Esophagus squamous epithelium (tissue), 5 donors: Measurements from ENCODE around the gene PFDN2. TPM values are rescaled to one million over a fixed set of nuclear protein-coding genes. Genes with fewer than 3 reads are reported as not detected.

ENCODE experiments used
- DNase-seq: peaks from one replicate; lab custom pipeline; 2025; lab: John Stamatoyannopoulos, UW
- H3K27ac ChIP-seq, 4 donors: fragments of 200-600 bp; sonication (generic); one replicate each; pipeline ENCODE4 v1.5.1; 2016 to 2019; ENCODE audit warnings: mild to moderate bottlenecking in 1 of 4
- H3K27me3 ChIP-seq, 4 donors: fragments of 200-600 bp; sonication (generic); 1 replicate in 3 of 4; 2 replicates in 1 of 4; pipeline versions ENCODE4 v1.5.1 to v1.6.0; 2017 to 2021; ENCODE audit warnings: antibody characterized with exemption in 1 of 4
- H3K36me3 ChIP-seq, 3 donors: fragments of 200-600 bp; sonication (generic); one replicate each; pipeline ENCODE4 v1.5.1; 2016 to 2019
- H3K4me1 ChIP-seq, 3 donors: fragments of 200-600 bp; sonication (generic); one replicate each; pipeline ENCODE4 v1.5.1; 2017 to 2019
- H3K4me3 ChIP-seq, 4 donors: fragments of 200-600 bp; sonication (generic); 1 replicate in 3 of 4; 2 replicates in 1 of 4; pipeline ENCODE4 v1.5.1; 2016 to 2019; ENCODE audit warnings: mild to moderate bottlenecking in 2 of 4, moderate library complexity in 1 of 4
- H3K9me3 ChIP-seq, 3 donors: fragments of 200-600 bp; sonication (generic); one replicate each; pipeline ENCODE4 v1.5.1; 2016 to 2019
- CTCF ChIP-seq, 6 experiments: fragments of 450-650 bp in 4 of 6; fragments of 200-600 bp in 2 of 6; sonication (generic) in 2 of 6; IDR thresholded peaks; one replicate each; pipeline ENCODE4 v1.5.1; 2016 to 2019; ENCODE audit warnings: antibody characterized with exemption in 6 of 6, mild to moderate bottlenecking in 4 of 6, moderate library complexity in 4 of 6
- POLR2A ChIP-seq, 4 donors: fragments of 450-650 bp; IDR thresholded peaks; one replicate each; pipeline ENCODE4 v1.6.1; 2017; ENCODE audit warnings: antibody characterized with exemption in 4 of 4, mild to moderate bottlenecking in 4 of 4, moderate library complexity in 3 of 4
- WGBS, 2 donors: methylation state at CpG; one replicate each; pipeline ENCODE4 v1.1.5; 2018; 5-methylcytosine and 5-hydroxymethylcytosine counted together
- intact Hi-C: fragments of 100-400 bp; cut with DNase I; formaldehyde crosslinking; loops from one replicate; pipeline ENCODE4 v1.15.0; 2022
- total RNA-seq, 4 donors: library from RNA; depleted of rRNA; stranded (reverse); fragments of >200 nt; gene quantifications; one replicate each; pipeline ENCODE4 v1.1.0, GENCODE V29; 2016
- donor health status: DM: yes; HTN: yes; CAD: no.

Gene PFDN2
- 10 to 100 TPM; 27.0 to 59.2 (median 45.3) TPM for total RNA-seq

- intact Hi-C loops, result no loop called here
- TF ChIP-seq POLR2A (IDR thresholded peaks at IDR 0.05) (peak in 3 of 4 donors; percentile 75 to 94 (median 86)), CTCF (IDR thresholded peaks at IDR 0.05) (peak in 2 of 6 experiments; percentile 8 to 14)
- H3K4me1 ChIP-seq, result peaks cover 27 to 70% (median 38%) of the 10 kb centered on the region in 3 donors
- H3K27ac ChIP-seq, result peak within 1 kb of the TSS; percentile 93 to 98 (median 95)
- peaks cover 15 to 32% (median 24%) of the 10 kb centered on the region in 3 donors for H3K36me3 ChIP-seq
- DNase-seq, result no peak
- H3K4me3 ChIP-seq, result peak within 1 kb of the TSS; percentile 72 to 100 (median 82)
- no peaks in the 10 kb centered on the region for H3K9me3 ChIP-seq
- WGBS, 2 donors, result 0% methylated on average over 5 to 25 of the region's 58 CpGs
- H3K27me3 ChIP-seq, result no peaks in the 10 kb centered on the region
Observed at GRCh38 chr1:161117759-161118581, at the start of gene PFDN2, which contains the start of gene NIT1. PFDN2 (minus strand) TSS chr1:161118037; CDS start chr1:161118026, 11 bp downstream. NIT1 (plus strand) TSS chr1:161118105; CDS start chr1:161118177, 72 bp downstream.

- Histone ChIP-seq H3K27me3 (no peaks in the 10 kb centered on the region), H3K9me3 (no peaks in the 10 kb centered on the region), H3K4me3 (peak overlapping the region; percentile 46 to 79 (median 67)), H3K27ac (peak overlapping the region; percentile 88 to 94 (median 93)), H3K36me3 (peaks cover 12 to 66% (median 20%) of the 10 kb centered on the region in 3 donors), H3K4me1 (peaks cover 19 to 53% (median 22%) of the 10 kb centered on the region in 3 donors)
- intact Hi-C loops, result no loop called here
- WGBS, 2 donors, result 6 to 17% methylated on average over 10 to 23 of the region's 33 CpGs
- no peak for DNase-seq
- TF ChIP-seq CTCF (IDR thresholded peaks at IDR 0.05), result no peak
- TF ChIP-seq POLR2A (IDR thresholded peaks at IDR 0.05), result no peak
Observed at GRCh38 chr1:161166669-161167548, 49.1 kb upstream of the PFDN2 start.

GRCh38 chr1:161165742-161166668, 48.2 kb upstream of the PFDN2 start, which contains the start of gene PPOX:
PPOX (plus strand) TSS chr1:161166426; CDS start chr1:161166848, 422 bp downstream.
- H3K36me3 ChIP-seq, result peaks cover 2 to 66% (median 12%) of the 10 kb centered on the region in 3 donors
- WGBS, 2 donors, result 0% methylated on average over 24 to 30 of the region's 54 CpGs
- peak within 1 kb of the TSS; percentile 46 to 79 (median 67) for H3K4me3 ChIP-seq
- intact Hi-C loops, result no loop called here
- TF ChIP-seq POLR2A (IDR thresholded peaks at IDR 0.05) (peak in 3 of 4 donors; percentile 8 to 66 (median 45)), CTCF (IDR thresholded peaks at IDR 0.05) (peak in 5 of 6 experiments; percentile 8 to 44 (median 27))
- peaks cover 28 to 53% (median 28%) of the 10 kb centered on the region in 3 donors for H3K4me1 ChIP-seq
- H3K27me3 ChIP-seq, result no peaks in the 10 kb centered on the region
- no peaks in the 10 kb centered on the region for H3K9me3 ChIP-seq
- DNase-seq, result peak; percentile 90
- H3K27ac ChIP-seq, result peak within 1 kb of the TSS; percentile 88 to 94 (median 93)

GRCh38 chr1:161164901-161165610, 47.2 kb upstream of the PFDN2 start:
- Histone ChIP-seq H3K27me3 (no peaks in the 10 kb centered on the region), H3K27ac (peak overlapping the region; percentile 88 to 94 (median 93)), H3K9me3 (no peaks in the 10 kb centered on the region), H3K4me1 (peaks cover 32 to 60% (median 38%) of the 10 kb centered on the region in 3 donors), H3K4me3 (peak overlapping the region; percentile 46 to 79 (median 67)), H3K36me3 (peaks cover 0 to 61% (median 4%) of the 10 kb centered on the region in 3 donors)
- intact Hi-C loops, result no loop called here
- DNase-seq, result no peak
- WGBS, 2 donors, result 53 to 60% methylated on average over 11 to 12 of the region's 14 CpGs
- TF ChIP-seq CTCF (IDR thresholded peaks at IDR 0.05) (no peak), POLR2A (IDR thresholded peaks at IDR 0.05) (no peak)
